K562 (cell line): Measurements from ENCODE around the gene PIK3R5. TPM values are rescaled to one million over a fixed set of nuclear protein-coding genes. Genes with fewer than 3 reads are reported as not detected.

ENCODE experiments used
- ATAC-seq: fragments of 200-7000 bp; cut with Tn5 transposase; 3 replicates; pipeline ENCODE4 v1.9.1; 2020; ENCODE audit warnings: moderate library complexity
- BruUV-seq: library from RNA; stranded (reverse); fragments of 400-500 nt; replicated peaks from 2 replicates; lab custom pipeline; 2021; lab: Mats Ljungman, UMichigan
- CTCF ChIA-PET: fragments of 300-600 bp; formaldehyde crosslinking; extraction: SDS; loops from one replicate; lab custom pipeline; 2021; ENCODE audit warnings: low intra/inter-chr PET ratio; lab: Yijun Ruan, JAX
- POLR2A ChIA-PET: fragments of 300-600, 350-650 bp; sonication (Branson Sonifier 250); formaldehyde crosslinking; extraction: SDS; loops from one replicate; lab custom pipeline; 2021; ENCODE audit warnings: antibody characterized with exemption, inconsistent platforms; lab: Yijun Ruan, JAX
- DNase-seq, 4 experiments: peaks; one replicate each; pipeline versions ENCODE4 v3.0.0 to v3.0.0-alpha.2; 2011 to 2018; ENCODE audit warnings: low spot score in 3 of 4, mixed read lengths in 3 of 4; ENCODE audit errors: extremely low read depth in 1 of 4
- FAIRE-seq: peaks from 2 replicates; lab custom pipeline; 2011; peaks lifted over from hg19 to GRCh38; lab: Jason Lieb, UNC
- H2AFZ ChIP-seq: 2 replicates; pipeline ENCODE4 v1.6.0; 2011; ENCODE audit warnings: low read depth, low read length, control low read depth, inconsistent platforms
- H3K27ac ChIP-seq: fragments of 200-600 bp; 3 replicates; pipeline ENCODE4 v1.8.0; 2011; ENCODE audit warnings: low read depth, mild to moderate bottlenecking, control low read depth, inconsistent platforms, low read length, moderate library complexity, mixed read lengths; ENCODE audit errors: extremely low read depth
- H3K27me3 ChIP-seq, 2 experiments: fragments of 300-600 bp in 1 of 2; 2 replicates in 1 of 2; 3 replicates in 1 of 2; pipeline versions ENCODE4 v1.6.0 to v1.8.0; 2011; ENCODE audit warnings: inconsistent platforms in 2 of 2, low read length in 2 of 2, mild to moderate bottlenecking in 1 of 2, mixed read lengths in 1 of 2, moderate library complexity in 1 of 2; ENCODE audit not compliant: control insufficient read depth in 2 of 2, insufficient read depth in 2 of 2
- H3K36me3 ChIP-seq: fragments of 300-600 bp; 3 replicates; pipeline ENCODE4 v1.8.0; 2011; ENCODE audit warnings: mild to moderate bottlenecking, low read length, inconsistent platforms; ENCODE audit not compliant: control insufficient read depth, insufficient read depth
- H3K4me1 ChIP-seq, 2 experiments: fragments of 200-600 bp in 1 of 2; replicated peaks in 1 of 2; 2 replicates in 1 of 2; 3 replicates in 1 of 2; pipeline versions ENCODE4 v1.5.1 to v1.8.0; 2011; ENCODE audit warnings: inconsistent platforms in 2 of 2, low read length in 2 of 2, mild to moderate bottlenecking in 1 of 2, mixed read lengths in 1 of 2, moderate library complexity in 1 of 2; ENCODE audit not compliant: control insufficient read depth in 2 of 2, insufficient read depth in 2 of 2
- H3K4me2 ChIP-seq: 2 replicates; pipeline ENCODE4 v1.6.1; 2011; ENCODE audit warnings: low read length, control low read depth, inconsistent platforms, mixed read lengths; ENCODE audit not compliant: insufficient read depth
- H3K4me3 ChIP-seq: fragments of 200-600 bp; sonication (generic), shearing (Covaris generic); 2 replicates; pipeline ENCODE4 v1.5.1; 2016; ENCODE audit warnings: control low read depth, inconsistent platforms
- H3K79me2 ChIP-seq: fragments of 200-600 bp; 3 replicates; pipeline ENCODE4 v1.8.0; 2011; ENCODE audit warnings: low read length, inconsistent platforms; ENCODE audit not compliant: control insufficient read depth, insufficient read depth
- H3K9ac ChIP-seq, 2 experiments: 2 replicates each; pipeline versions ENCODE4 v1.6.0 to v1.6.1; 2011; ENCODE audit warnings: low read depth in 2 of 2, low read length in 2 of 2, control low read depth in 1 of 2, inconsistent platforms in 1 of 2, mild to moderate bottlenecking in 1 of 2, mixed read lengths in 1 of 2; ENCODE audit not compliant: insufficient read depth in 1 of 2
- H3K9me1 ChIP-seq: one replicate; pipeline ENCODE4 v1.6.0; 2011; ENCODE audit warnings: inconsistent platforms, mild to moderate bottlenecking, low read length, moderate library complexity; ENCODE audit not compliant: control insufficient read depth, insufficient read depth
- H3K9me3 ChIP-seq: replicated peaks from 2 replicates; pipeline ENCODE4 v1.5.1; 2011; ENCODE audit warnings: low read depth, low read length, inconsistent platforms; ENCODE audit not compliant: control insufficient read depth, insufficient read depth
- H4K20me1 ChIP-seq: replicated peaks from 2 replicates; pipeline ENCODE4 v1.6.1; 2011; ENCODE audit warnings: low read length, inconsistent platforms, mixed read lengths; ENCODE audit not compliant: control insufficient read depth, insufficient read depth
- GATAD2A ChIP-seq: fragments of 450-650 bp; IDR thresholded peaks from 2 replicates; pipeline ENCODE4 v1.6.1; 2017
- HES1 ChIP-seq: fragments of 450-650 bp; IDR thresholded peaks from 2 replicates; pipeline ENCODE4 v1.6.1; 2016; ENCODE audit warnings: low read depth, mild to moderate bottlenecking, moderate library complexity
- MAFG ChIP-seq: fragments of 450-650 bp; conservative IDR thresholded peaks from 2 replicates; pipeline ENCODE4 v1.6.1; 2016; ENCODE audit warnings: missing genetic modification characterization, missing compliant biosample characterization
- MCM3 ChIP-seq: fragments of 450-650 bp; IDR thresholded peaks from 2 replicates; pipeline ENCODE4 v1.6.1; 2016
- MXI1 ChIP-seq: IDR thresholded peaks from 2 replicates; pipeline ENCODE4 v1.6.1; 2011; ENCODE audit warnings: low read depth, mild to moderate bottlenecking, improper control_type of control experiment, low read length
- SMAD4 ChIP-seq: fragments of 250-450 bp; sonication (Bioruptor Pico); conservative IDR thresholded peaks from 2 replicates; pipeline ENCODE4 v1.8.0; 2021; ENCODE audit warnings: inconsistent platforms, mild to moderate bottlenecking, moderate library complexity
- SMARCB1 ChIP-seq: IDR thresholded peaks from 2 replicates; pipeline ENCODE4 v1.6.1; 2011; ENCODE audit warnings: improper control_type of control experiment, low read depth; ENCODE audit not compliant: insufficient read length
- ZNF398 ChIP-seq: fragments of 250-450 bp; sonication (Bioruptor Pico); IDR thresholded peaks from 2 replicates; pipeline ENCODE4 v1.8.0; 2021; ENCODE audit warnings: moderate library complexity, mild to moderate bottlenecking, inconsistent platforms
- WGBS: fragments of 100-300 bp; shearing (Covaris generic); methylation state at CpG from one replicate; pipeline ENCODE4 v1.1.6; 2016; ENCODE audit warnings: low coverage, mixed read lengths; ENCODE audit not compliant: insufficient coverage; ENCODE audit errors: missing lambda C conversion rate; 5-methylcytosine and 5-hydroxymethylcytosine counted together
- in situ Hi-C: fragments of 300-500 bp; cut with MboI; formaldehyde crosslinking; loops from 4 replicates; pipeline ENCODE4 v1.15.0; 2018; ENCODE audit warnings: inconsistent platforms, mixed read lengths
- intact Hi-C: fragments of 100-400 bp; cut with micrococcal nuclease; formaldehyde crosslinking; loops from 2 replicates; pipeline ENCODE4 v1.14.2; 2022
- polyA plus RNA-seq, 8 experiments: library from polyadenylated mRNA; depleted of rRNA in 4 of 8; stranded (reverse) in 5 of 8; unstranded in 3 of 8; fragments of >200 nt; fragmentation: Nextera tagmentation in 2 of 8; fragmentation: Illumina TruSeq in 1 of 8; extraction: Ambion mirVana in 2 of 8; extraction: Trizol in 1 of 8; gene quantifications; 2 replicates each; pipeline versions ENCODE4 v1.2.1 to v1.2.3, GENCODE V29; 2011 to 2014; ENCODE audit warnings: inconsistent platforms in 1 of 8, missing spikeins in 1 of 8
- total RNA-seq, 7 experiments: library from RNA; depleted of rRNA in 6 of 7; stranded (reverse); fragments of >200 nt in 6 of 7; fragmentation: Illumina TruSeq in 2 of 7; extraction: Trizol in 2 of 7; gene quantifications; 2 replicates each; pipeline versions ENCODE4 v1.2.1 to v1.2.3, GENCODE V29; 2011 to 2021; ENCODE audit warnings: low replicate concordance in 1 of 7

Gene PIK3R5
- total and polyA plus RNA-seq, 9 of the 15 experiments (the other 6 are each of a cell fraction or from before 2014, with no cell fraction given), result 0.01 to 0.38 TPM; not detected in 7

GRCh38 chr17:8967861-8968260, 2.4 kb upstream of the PIK3R5 start (continued):
- no peak for TF ChIP-seq ZNF398 (CRISPR knock-in tag)
- TF ChIP-seq SMAD4, result no peak
- TF ChIP-seq SMARCB1, result no peak

- ChIA-PET CTCF (no interaction called here), POLR2A (interaction anchor here (0.6 kb wide), 1 partner anchor 19 kb away, joined by 3 read pairs; no protein-coding TSS in a partner anchor)
- Histone ChIP-seq H3K9ac (no peak overlapping the region), H3K27ac (no peak overlapping the region), H3K36me3 (no peaks in the 10 kb centered on the region), H3K4me3 (no peak overlapping the region), H3K9me1 (no peaks in the 10 kb centered on the region), H2AFZ (no peak overlapping the region), H3K9me3 (no peaks in the 10 kb centered on the region), H3K79me2 (no peaks in the 10 kb centered on the region), H3K4me1 (peaks cover 0 to 11% of the 10 kb centered on the region in 2 experiments; a peak in 2 of 5 replicates), H3K4me2 (no peak overlapping the region), H3K27me3 (peaks cover 0 to 8% of the 10 kb centered on the region in 2 experiments; a peak in 3 of 5 replicates), H4K20me1 (no peaks in the 10 kb centered on the region)
- intact Hi-C loops (no loop called here), in situ Hi-C loops (no loop called here)
- TF ChIP-seq GATAD2A, result no peak
- TF ChIP-seq MAFG (tag), result no peak
- TF ChIP-seq MCM3, result no peak
- TF ChIP-seq HES1, result no peak
- no peak for TF ChIP-seq MXI1
- DNase-seq (no peak), ATAC-seq (no peak), FAIRE-seq (no peak)
- BruUV-seq, result no TSS peak
- 1% methylated on average over 8 of the region's 9 CpGs for WGBS
Observed at GRCh38 chr17:8966926-8967325, 1.4 kb upstream of the PIK3R5 start.
